OCI-LY1 (cell line): ENCODE data around the gene EFNA2.

ENCODE experiments used
- H2AFZ ChIP-seq: fragments of 200-600 bp; sonication (generic), shearing (Covaris generic); 2 replicates; pipeline ENCODE4 v1.6.0; 2014; ENCODE audit warnings: antibody characterized with exemption, mild to moderate bottlenecking, low read length
- H3F3A ChIP-seq: fragments of 200-600 bp; sonication (generic), shearing (Covaris generic); 2 replicates; pipeline ENCODE4 v1.6.0; 2014; ENCODE audit warnings: mild to moderate bottlenecking, antibody characterized with exemption, low read length, moderate library complexity; ENCODE audit not compliant: insufficient read depth
- H3K27ac ChIP-seq: fragments of 200-600 bp; sonication (generic); 2 replicates; pipeline ENCODE4 v1.5.1; 2014; ENCODE audit warnings: low read length, mixed run types, mild to moderate bottlenecking, low read depth; ENCODE audit not compliant: poor library complexity, severe bottlenecking
- H3K27me3 ChIP-seq: fragments of 200-600 bp; sonication (generic); 2 replicates; pipeline ENCODE4 v1.6.0; 2014; ENCODE audit warnings: antibody characterized with exemption, mild to moderate bottlenecking, low read length, moderate library complexity; ENCODE audit not compliant: insufficient read depth
- H3K36me3 ChIP-seq: fragments of 200-600 bp; sonication (generic); 2 replicates; pipeline ENCODE4 v1.6.1; 2014; ENCODE audit warnings: mild to moderate bottlenecking, antibody characterized with exemption, low read length, moderate library complexity, mixed read lengths; ENCODE audit not compliant: insufficient read depth
- H3K4me1 ChIP-seq: fragments of 200-600 bp; sonication (generic); 2 replicates; pipeline ENCODE4 v1.5.1; 2014; ENCODE audit warnings: mild to moderate bottlenecking, low read length, moderate library complexity; ENCODE audit not compliant: insufficient read depth, severe bottlenecking
- H3K4me2 ChIP-seq: fragments of 200-600 bp; sonication (generic), shearing (Covaris generic); 2 replicates; pipeline ENCODE4 v1.6.1; 2014; ENCODE audit warnings: low read length
- H3K4me3 ChIP-seq: fragments of 200-600 bp; sonication (generic); 2 replicates; pipeline ENCODE4 v1.5.1; 2014; ENCODE audit warnings: low read length, low read depth, mild to moderate bottlenecking, mixed read lengths; ENCODE audit not compliant: poor library complexity, severe bottlenecking
- H3K79me2 ChIP-seq: fragments of 200-600 bp; shearing (Covaris generic); 2 replicates; pipeline ENCODE4 v1.6.1; 2016; ENCODE audit warnings: mixed run types, low read length, mixed read lengths; ENCODE audit not compliant: insufficient read depth
- H3K9ac ChIP-seq: fragments of 200-600 bp; sonication (generic), shearing (Covaris generic); 2 replicates; pipeline ENCODE4 v1.6.1; 2014; ENCODE audit warnings: mild to moderate bottlenecking, low read length, mixed read lengths
- H3K9me2 ChIP-seq: fragments of 200-600 bp; sonication (generic), shearing (Covaris generic); 2 replicates; pipeline ENCODE4 v1.6.1; 2014; ENCODE audit warnings: low read depth, mild to moderate bottlenecking, low read length, mixed read lengths
- H3K9me3 ChIP-seq: fragments of 200-600 bp; shearing (Covaris generic); 2 replicates; pipeline ENCODE4 v1.6.1; 2014; ENCODE audit warnings: low read length, mixed read lengths
- H4K20me1 ChIP-seq: fragments of 200-600 bp; sonication (generic), shearing (Covaris generic); 2 replicates; pipeline ENCODE4 v1.6.0; 2016; ENCODE audit warnings: mild to moderate bottlenecking, low read length; ENCODE audit not compliant: insufficient read depth
- EZH2 ChIP-seq: fragments of 200-600 bp; sonication (generic), shearing (Covaris generic); IDR thresholded peaks from 2 replicates; pipeline ENCODE4 v1.8.0; 2017; ENCODE audit warnings: borderline replicate concordance, mixed run types, mild to moderate bottlenecking, antibody characterized with exemption, low read length, moderate library complexity, mixed read lengths
- TF ChIP-seq, protein P1 (sequence below): fragments of 200-600 bp; sonication (generic), shearing (Covaris generic); IDR thresholded peaks from 2 replicates; pipeline ENCODE4 v1.5.1; 2017; ENCODE audit warnings: mild to moderate bottlenecking, antibody characterized with exemption, low read length, moderate library complexity, mixed read lengths

Gene EFNA2

DNA sequence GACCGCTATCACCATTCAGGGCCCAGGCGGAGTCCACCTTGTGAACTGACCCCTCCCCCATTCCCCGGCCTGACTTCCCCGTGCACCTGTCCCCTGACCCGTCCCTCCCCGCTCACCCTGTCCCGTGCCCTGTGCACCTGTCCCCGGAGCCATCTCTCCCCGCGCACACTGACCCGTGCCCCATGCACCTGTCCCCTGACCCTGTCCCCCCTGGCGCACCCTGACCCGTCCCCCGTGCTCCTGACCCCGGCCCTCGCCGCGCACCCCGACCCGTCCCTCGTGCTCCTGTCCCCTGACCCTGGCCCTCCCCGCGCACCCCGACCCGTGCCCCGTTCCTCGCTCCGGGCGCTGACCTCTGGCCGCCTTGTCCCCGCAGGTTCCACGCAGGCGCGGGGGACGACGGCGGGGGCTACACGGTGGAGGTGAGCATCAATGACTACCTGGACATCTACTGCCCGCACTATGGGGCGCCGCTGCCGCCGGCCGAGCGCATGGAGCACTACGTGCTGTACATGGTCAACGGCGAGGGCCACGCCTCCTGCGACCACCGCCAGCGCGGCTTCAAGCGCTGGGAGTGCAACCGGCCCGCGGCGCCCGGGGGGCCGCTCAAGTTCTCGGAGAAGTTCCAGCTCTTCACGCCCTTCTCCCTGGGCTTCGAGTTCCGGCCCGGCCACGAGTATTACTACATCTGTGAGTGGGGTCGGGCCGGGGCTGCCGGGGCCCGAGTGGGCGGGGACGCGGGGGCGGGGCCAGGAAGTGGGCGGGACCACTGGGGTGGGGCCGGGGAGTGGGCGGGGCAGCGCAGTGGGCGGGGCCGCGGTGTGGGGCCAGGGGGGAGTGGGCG, 9.7 kb downstream of the EFNA2 start:
- Histone ChIP-seq H3K27ac (no peak overlapping the region), H3K36me3 (no peaks in the 10 kb centered on the region), H3K9me2 (no peaks in the 10 kb centered on the region), H3K9me3 (no peaks in the 10 kb centered on the region), H3K4me1 (peaks cover 3% of the 10 kb centered on the region), H3K4me3 (no peak overlapping the region), H4K20me1 (no peaks in the 10 kb centered on the region), H2AFZ (no peak overlapping the region), H3K79me2 (no peaks in the 10 kb centered on the region), H3K27me3 (no peaks in the 10 kb centered on the region), H3K4me2 (no peak overlapping the region), H3F3A (no peaks in the 10 kb centered on the region), H3K9ac (no peak overlapping the region)
- TF ChIP-seq EZH2 = no peak
- TF ChIP-seq, protein P1, sequence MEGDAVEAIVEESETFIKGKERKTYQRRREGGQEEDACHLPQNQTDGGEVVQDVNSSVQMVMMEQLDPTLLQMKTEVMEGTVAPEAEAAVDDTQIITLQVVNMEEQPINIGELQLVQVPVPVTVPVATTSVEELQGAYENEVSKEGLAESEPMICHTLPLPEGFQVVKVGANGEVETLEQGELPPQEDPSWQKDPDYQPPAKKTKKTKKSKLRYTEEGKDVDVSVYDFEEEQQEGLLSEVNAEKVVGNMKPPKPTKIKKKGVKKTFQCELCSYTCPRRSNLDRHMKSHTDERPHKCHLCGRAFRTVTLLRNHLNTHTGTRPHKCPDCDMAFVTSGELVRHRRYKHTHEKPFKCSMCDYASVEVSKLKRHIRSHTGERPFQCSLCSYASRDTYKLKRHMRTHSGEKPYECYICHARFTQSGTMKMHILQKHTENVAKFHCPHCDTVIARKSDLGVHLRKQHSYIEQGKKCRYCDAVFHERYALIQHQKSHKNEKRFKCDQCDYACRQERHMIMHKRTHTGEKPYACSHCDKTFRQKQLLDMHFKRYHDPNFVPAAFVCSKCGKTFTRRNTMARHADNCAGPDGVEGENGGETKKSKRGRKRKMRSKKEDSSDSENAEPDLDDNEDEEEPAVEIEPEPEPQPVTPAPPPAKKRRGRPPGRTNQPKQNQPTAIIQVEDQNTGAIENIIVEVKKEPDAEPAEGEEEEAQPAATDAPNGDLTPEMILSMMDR = no peak

DNA sequence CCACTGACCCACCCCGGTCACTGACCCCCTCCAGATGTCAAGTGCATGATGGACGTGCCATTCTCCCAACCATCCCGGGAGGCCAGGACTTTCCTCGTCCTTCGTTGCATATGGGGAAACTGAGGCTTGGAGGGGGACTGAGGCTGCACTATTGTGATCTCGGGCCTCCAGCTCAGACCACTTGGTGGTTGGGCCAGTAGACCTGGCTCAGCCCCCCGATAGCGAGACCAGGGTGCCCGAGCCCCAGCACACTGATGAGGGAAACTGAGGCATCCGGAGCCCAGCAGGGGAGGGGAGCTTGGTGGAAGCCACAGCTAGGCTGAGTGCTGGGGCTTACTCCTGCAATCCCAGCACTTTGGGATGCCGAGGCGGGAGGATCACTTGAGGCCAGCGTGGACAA, 10.4 kb downstream of the EFNA2 start:
- H3F3A ChIP-seq = no peaks in the 10 kb centered on the region
- H3K9ac ChIP-seq = no peak overlapping the region
- TF ChIP-seq EZH2 = no peak
- TF ChIP-seq, protein P1 = no peak
- no peaks in the 10 kb centered on the region for H3K27me3 ChIP-seq
- no peaks in the 10 kb centered on the region for H4K20me1 ChIP-seq
- no peak overlapping the region for H2AFZ ChIP-seq
- H3K9me3 ChIP-seq = no peaks in the 10 kb centered on the region
- H3K4me1 ChIP-seq = peaks cover 3% of the 10 kb centered on the region
- H3K4me2 ChIP-seq = no peak overlapping the region
- H3K4me3 ChIP-seq = no peak overlapping the region
- H3K9me2 ChIP-seq = no peaks in the 10 kb centered on the region
- H3K79me2 ChIP-seq = no peaks in the 10 kb centered on the region
- no peaks in the 10 kb centered on the region for H3K36me3 ChIP-seq
- no peak overlapping the region for H3K27ac ChIP-seq

DNA sequence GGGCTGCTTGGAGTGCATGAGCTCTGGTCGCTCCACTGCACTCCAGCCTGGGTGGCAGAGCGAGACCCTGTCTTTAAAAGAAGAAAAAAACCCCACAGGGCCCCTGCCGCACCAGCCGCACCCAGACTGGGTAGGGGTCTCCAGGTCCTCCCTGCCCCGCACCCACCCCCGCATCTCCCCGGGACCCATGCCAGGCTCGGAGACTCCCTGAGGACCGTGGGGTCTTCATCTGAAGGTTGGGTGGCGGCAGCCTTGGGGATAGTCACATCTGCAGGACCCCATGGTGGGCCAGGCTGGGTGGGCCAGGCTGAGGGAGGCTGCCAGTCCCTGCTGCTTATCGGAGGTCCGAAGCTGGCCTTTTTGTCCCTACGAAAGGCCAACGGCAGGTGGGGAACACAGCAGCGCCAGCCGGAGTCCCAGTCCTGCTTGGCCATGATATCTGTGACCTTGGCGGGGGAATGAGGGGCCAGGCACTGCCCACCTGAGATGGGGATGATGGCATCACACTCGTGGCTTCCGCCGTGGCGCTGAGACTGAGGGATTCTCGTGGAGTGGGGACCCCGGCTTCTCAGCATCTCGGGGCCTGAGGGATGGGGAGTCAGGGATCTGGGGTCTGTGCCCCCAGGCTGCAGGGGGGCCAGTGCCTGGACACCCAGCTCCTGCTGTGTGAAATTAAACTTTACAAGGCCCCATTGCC, 11.1 kb downstream of the EFNA2 start:
- Histone ChIP-seq H3K9me2 (no peaks in the 10 kb centered on the region), H4K20me1 (no peaks in the 10 kb centered on the region), H3F3A (no peaks in the 10 kb centered on the region), H3K9me3 (no peaks in the 10 kb centered on the region), H2AFZ (no peak overlapping the region), H3K27ac (no peak overlapping the region), H3K4me2 (no peak overlapping the region), H3K36me3 (no peaks in the 10 kb centered on the region), H3K4me3 (no peak overlapping the region), H3K79me2 (no peaks in the 10 kb centered on the region), H3K9ac (no peak overlapping the region), H3K27me3 (no peaks in the 10 kb centered on the region), H3K4me1 (peaks cover 3% of the 10 kb centered on the region)
- TF ChIP-seq, protein P1 = no peak
- no peak for TF ChIP-seq EZH2
